ENCODE measurements around the gene CCNJL.

The CCNJL gene

DNA sequence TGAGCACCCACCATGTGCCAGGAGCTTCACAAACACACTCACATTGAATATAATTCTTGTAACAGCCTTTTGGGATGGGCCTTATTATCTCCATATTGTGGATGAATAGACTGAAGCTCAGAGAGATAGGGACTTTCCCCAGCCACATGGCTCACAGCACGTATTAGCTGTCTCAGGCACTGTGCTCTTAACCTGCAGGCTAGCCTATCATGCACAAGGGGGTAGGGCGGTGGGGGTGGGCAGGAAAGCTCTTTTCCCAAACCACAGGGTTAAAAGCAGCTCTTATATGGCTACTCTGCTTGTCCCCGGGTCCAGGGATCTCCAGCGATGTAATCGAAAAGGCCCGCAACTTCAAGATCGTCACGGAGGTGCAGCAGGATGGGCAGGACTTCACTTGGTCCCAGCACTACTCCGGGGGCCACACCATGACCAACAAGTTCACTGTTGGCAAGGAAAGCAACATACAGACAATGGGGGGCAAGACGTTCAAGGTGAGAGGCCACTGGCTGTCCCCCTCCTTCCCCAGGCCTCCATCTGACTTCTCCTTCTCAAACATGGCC lies 80.5 kb downstream of the CCNJL start:
- no peak for TF ChIP-seq CTCF (IDR thresholded peaks at IDR 0.05; ENCODE audit: low read depth, low read length)
- Histone ChIP-seq H3K27me3 (ENCODE audit: insufficient read depth, low read depth, severe bottlenecking) (no peaks in the 10 kb centered on the region), H3K4me3 (ENCODE audit: low read depth, low read length) (no peak overlapping the region), H3K27ac (peak overlapping the region; percentile 52), H3K36me3 (no peaks in the 10 kb centered on the region), H3K9me3 (ENCODE audit: severe bottlenecking) (no peaks in the 10 kb centered on the region)
- peak; percentile 25 for DNase-seq

DNA sequence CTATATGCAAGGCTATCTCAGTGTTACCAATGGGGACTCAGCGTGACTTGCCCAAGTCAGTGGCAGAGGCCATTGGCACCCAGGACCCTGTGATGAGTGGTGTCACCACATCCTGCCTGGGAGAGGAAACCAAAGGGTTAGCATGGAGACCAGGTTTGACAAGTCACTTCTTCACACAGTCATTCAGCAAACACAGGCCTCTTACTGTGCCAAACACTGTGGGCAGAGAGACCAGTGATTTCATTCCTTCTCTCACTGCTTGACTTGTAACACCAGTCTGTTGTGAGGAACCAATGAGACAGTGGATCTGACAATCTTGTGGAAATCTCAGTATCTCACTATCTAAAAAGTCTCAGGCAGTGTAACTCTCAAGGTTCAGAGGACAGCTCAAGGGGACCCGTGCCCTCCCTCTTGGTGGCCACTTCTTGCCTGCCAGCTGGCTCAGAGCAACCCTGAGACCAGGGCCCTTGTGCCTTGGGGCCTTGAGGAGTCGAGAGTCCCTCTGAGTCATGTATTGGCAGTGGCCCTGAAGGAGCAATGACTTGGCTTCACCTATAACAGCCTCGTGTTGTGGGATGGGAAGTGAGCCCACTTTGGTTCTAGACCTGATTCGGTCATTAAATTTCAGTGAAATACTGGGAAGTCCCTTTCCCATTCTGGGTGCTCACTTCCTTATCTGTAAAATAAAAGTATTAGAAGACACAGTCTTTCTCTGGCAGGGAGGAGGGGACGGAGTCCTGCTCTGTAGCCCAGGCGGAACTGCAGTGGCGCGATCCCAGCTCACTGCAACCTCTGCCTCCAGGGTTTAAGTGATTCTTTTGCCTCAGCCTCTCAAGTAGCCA lies 81.5 kb downstream of the CCNJL start:
- H3K27me3 ChIP-seq (ENCODE audit: insufficient read depth, low read depth, severe bottlenecking): no peaks in the 10 kb centered on the region
- no peaks in the 10 kb centered on the region for H3K9me3 ChIP-seq (ENCODE audit: severe bottlenecking)
- TF ChIP-seq CTCF (IDR thresholded peaks at IDR 0.05; ENCODE audit: low read depth, low read length): no peak
- no peak overlapping the region for H3K4me3 ChIP-seq (ENCODE audit: low read depth, low read length)
- no peak overlapping the region for H3K27ac ChIP-seq
- H3K36me3 ChIP-seq: no peaks in the 10 kb centered on the region
- DNase-seq: no peak

- H3K9me3 ChIP-seq (ENCODE audit: severe bottlenecking): no peaks in the 10 kb centered on the region
- H3K36me3 ChIP-seq: no peaks in the 10 kb centered on the region
- no peak within 1 kb of the TSS for H3K4me3 ChIP-seq (ENCODE audit: low read depth, low read length)
- no peaks in the 10 kb centered on the region for H3K27me3 ChIP-seq (ENCODE audit: insufficient read depth, low read depth, severe bottlenecking)
- TF ChIP-seq CTCF (IDR thresholded peaks at IDR 0.05; ENCODE audit: low read depth, low read length): no peak
- no peak within 1 kb of the TSS for H3K27ac ChIP-seq
- no peak for DNase-seq
Observed at GRCh38 chr5:160229190-160229742, 83.1 kb downstream of the CCNJL start, which contains the start of gene FABP6. TSS of gene FABP6 (plus strand) at chr5:160229506. CDS start at chr5:160229558, 52 bp downstream.

DNA sequence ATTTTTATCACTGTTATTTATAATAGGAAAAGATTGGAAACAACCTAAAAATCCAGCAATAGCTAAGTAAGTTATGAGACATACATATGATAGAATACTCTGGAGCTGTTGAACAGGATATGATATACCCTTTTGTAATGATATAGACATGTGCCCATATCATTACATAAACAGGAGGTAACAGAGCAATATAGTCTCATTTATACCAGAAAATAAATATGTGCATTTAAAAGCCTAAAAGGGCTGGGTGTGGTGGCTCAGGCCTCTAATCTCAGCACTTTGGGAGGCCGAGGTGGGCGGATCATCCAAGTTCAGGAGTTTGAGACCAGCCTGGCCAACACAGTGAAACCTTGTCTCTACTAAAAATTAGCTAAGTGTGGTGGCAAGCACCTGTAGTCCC lies 85.4 kb downstream of the CCNJL start:
- Histone ChIP-seq H3K4me3 (ENCODE audit: low read depth, low read length) (no peak overlapping the region), H3K36me3 (no peaks in the 10 kb centered on the region), H3K27ac (no peak overlapping the region), H3K9me3 (ENCODE audit: severe bottlenecking) (no peaks in the 10 kb centered on the region), H3K27me3 (ENCODE audit: insufficient read depth, low read depth, severe bottlenecking) (no peaks in the 10 kb centered on the region)
- TF ChIP-seq CTCF (IDR thresholded peaks at IDR 0.05; ENCODE audit: low read depth, low read length): no peak
- no peak for DNase-seq

DNA sequence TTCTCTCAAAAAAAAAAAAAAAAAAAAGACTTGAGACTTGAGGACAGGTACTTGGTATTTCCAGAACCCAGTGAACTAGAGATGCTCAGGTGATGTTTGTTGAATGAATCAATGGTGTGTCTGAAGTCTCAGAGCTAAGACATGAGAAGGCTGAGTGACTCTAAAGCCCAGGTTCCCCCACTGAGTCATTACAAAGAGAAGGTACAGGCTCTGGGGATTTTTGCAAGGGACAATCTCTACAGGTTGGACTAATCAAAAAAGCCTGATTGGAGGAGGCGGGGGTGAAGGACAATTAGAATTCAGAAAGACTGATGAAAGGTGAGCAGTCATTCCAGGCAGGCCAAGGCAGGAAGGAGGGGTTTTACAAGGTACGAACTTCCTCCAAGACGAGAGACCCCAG lies 91.3 kb downstream of the CCNJL start:
- Histone ChIP-seq H3K4me3 (ENCODE audit: low read depth, low read length) (no peak overlapping the region), H3K27ac (no peak overlapping the region), H3K36me3 (no peaks in the 10 kb centered on the region), H3K27me3 (ENCODE audit: insufficient read depth, low read depth, severe bottlenecking) (no peaks in the 10 kb centered on the region), H3K9me3 (ENCODE audit: severe bottlenecking) (no peaks in the 10 kb centered on the region)
- TF ChIP-seq CTCF (IDR thresholded peaks at IDR 0.05; ENCODE audit: low read depth, low read length): no peak
- DNase-seq: no peak
